Stimulated activated naive CD8-positive, alpha-beta T cell treated with anti-CD3 and anti-CD28 coated beads, Interleukin-15, amount 100 ng/mL, for 72 hours (primary cell): Measurements from ENCODE around the gene IL12B.

Experiments
- ATAC-seq: fragments of 150-1000 bp; cut with Tn5 transposase; 2 replicates; pipeline ENCODE4 v1.10.0; 2021; ENCODE audit warnings: mild to moderate bottlenecking, moderate library complexity
- DNase-seq, 2 donors: peaks; one replicate each; pipeline ENCODE4 v3.0.0; 2021 to 2022
- H3K27ac Mint-ChIP-seq, 2 donors: one replicate each; pipeline ENCODE4 v1.8.0; 2022; ENCODE audit warnings: mild to moderate bottlenecking in 2 of 2, mixed read lengths in 2 of 2, moderate library complexity in 2 of 2
- H3K27me3 Mint-ChIP-seq: one replicate; pipeline ENCODE4 v1.8.0; 2022; ENCODE audit warnings: mixed read lengths
- H3K4me1 Mint-ChIP-seq: one replicate; pipeline ENCODE4 v1.8.0; 2022; ENCODE audit warnings: mild to moderate bottlenecking, mixed read lengths
- H3K4me3 Mint-ChIP-seq, 2 donors: one replicate each; pipeline ENCODE4 v1.8.0; 2022; ENCODE audit warnings: mild to moderate bottlenecking in 2 of 2, mixed read lengths in 2 of 2, moderate library complexity in 1 of 2
- H3K9me3 Mint-ChIP-seq, 2 donors: one replicate each; pipeline ENCODE4 v1.8.0; 2022; ENCODE audit warnings: mixed read lengths in 2 of 2

Gene IL12B

GRCh38 chr5:159340511-159340910 is 10.2 kb upstream of the IL12B start:
- H3K27me3 Mint-ChIP-seq: peaks cover 1% of the 10 kb centered on the region
- ATAC-seq (no peak), DNase-seq (no peak)
- peaks cover 0 to 36% of the 10 kb centered on the region in 2 donors for H3K9me3 Mint-ChIP-seq
- H3K27ac Mint-ChIP-seq: peak overlapping the region in 1 of 2 donors; percentile 72
- H3K4me1 Mint-ChIP-seq: peaks cover 57% of the 10 kb centered on the region
- H3K4me3 Mint-ChIP-seq: no peak overlapping the region

DNA sequence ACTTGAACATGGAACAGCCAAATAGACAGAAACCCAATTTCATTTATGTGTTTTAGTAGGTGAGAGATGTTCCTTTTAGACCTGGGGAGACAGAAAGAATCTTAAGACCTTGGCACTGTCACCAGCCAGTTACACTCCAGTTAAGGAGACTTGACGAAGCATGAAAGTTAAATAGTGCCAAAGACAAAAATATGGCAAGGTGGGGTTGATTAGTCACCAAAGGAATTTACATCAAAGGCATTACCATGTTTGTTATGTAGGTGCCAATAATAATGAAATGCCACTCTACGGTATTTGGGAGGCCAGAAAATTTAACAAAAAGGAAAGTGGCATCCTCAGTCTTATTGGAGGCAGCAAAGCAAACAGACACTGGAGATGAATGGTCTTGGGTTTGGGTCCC is 9.2 kb upstream of the IL12B start:
- Mint-ChIP-seq H3K27ac (no peak overlapping the region), H3K4me3 (no peak overlapping the region), H3K4me1 (peaks cover 57% of the 10 kb centered on the region), H3K27me3 (no peaks in the 10 kb centered on the region), H3K9me3 (peaks cover 0 to 28% of the 10 kb centered on the region in 2 donors)
- no peak for ATAC-seq
- no peak for DNase-seq

- peaks cover 0 to 16% of the 10 kb centered on the region in 2 donors for H3K9me3 Mint-ChIP-seq
- H3K4me3 Mint-ChIP-seq: no peak overlapping the region
- DNase-seq (no peak), ATAC-seq (no peak)
- peaks cover 50% of the 10 kb centered on the region for H3K4me1 Mint-ChIP-seq
- no peak overlapping the region for H3K27ac Mint-ChIP-seq
- no peaks in the 10 kb centered on the region for H3K27me3 Mint-ChIP-seq
Observed at GRCh38 chr5:159338118-159338517, 7.8 kb upstream of the IL12B start.

DNA sequence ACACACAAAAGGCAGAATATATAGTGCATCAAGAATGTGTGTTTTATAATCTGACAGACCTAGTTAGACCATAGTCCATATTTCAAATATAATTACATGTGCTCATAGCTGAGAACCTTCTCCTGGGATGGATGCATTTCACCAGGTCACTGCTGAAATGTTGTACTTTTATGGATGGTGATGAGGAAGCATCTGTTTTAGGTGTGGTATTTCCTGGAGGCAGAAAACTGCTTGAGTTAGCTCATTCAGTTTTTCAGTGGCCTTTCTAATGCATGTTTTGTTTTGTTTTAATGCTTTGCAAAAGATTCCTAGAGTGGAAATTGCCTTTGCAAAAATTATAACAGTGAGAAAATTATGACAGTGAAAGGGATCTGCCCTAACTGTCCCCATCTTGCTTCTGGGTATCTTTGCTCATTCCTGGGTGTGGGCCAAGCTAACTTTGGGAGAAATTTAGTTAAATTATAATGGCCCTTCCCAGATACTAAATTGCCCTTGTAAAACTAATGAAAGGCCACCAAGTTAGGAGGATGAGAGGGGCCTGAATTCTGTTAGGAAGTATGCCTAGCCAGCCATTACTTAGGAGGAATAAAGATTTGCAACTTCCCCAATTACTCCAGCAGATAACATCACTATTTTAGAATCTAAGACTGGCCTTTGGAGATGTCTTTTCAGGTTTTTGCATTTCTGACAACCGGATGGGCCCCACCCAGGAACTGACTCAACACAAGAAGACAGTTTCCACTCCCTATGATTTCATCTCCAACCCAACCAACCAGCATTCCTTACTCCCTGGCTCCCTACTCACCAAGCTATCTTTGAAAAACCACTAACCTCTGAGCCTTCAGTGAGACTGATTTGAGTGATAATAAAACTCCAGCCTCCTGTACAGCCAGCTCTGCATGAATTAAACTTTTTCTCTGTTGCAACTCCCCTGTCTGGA is 7.0 kb upstream of the IL12B start:
- Mint-ChIP-seq H3K27me3 (no peaks in the 10 kb centered on the region), H3K27ac (peak overlapping the region in 1 of 2 donors; percentile 16), H3K9me3 (peaks cover 0 to 12% of the 10 kb centered on the region in 2 donors), H3K4me1 (peaks cover 45% of the 10 kb centered on the region), H3K4me3 (no peak overlapping the region)
- no peak for DNase-seq
- ATAC-seq: peak; percentile 74

DNA sequence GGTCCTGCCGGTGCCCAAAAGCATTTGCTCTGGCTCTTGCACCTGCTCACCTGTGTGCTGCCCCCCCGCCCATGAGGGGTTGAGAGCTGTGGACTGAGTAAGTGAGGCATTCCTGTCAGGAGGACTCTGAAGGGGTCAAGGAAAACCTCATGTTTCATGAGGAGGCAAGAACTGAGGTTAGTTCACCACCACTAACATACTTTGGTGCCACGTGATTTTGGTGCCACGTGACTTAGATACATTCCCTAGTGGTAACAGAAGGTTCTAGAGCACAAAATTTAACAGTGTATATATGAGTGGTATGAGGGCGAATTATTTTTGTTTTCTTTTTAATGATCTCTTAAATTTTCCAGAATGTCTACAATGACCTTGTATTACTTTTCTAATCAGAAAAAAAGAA is 6.3 kb upstream of the IL12B start:
- Mint-ChIP-seq H3K9me3 (peaks cover 0 to 7% of the 10 kb centered on the region in 2 donors), H3K4me1 (peaks cover 45% of the 10 kb centered on the region), H3K27ac (peak overlapping the region in 1 of 2 donors; percentile 16), H3K27me3 (no peaks in the 10 kb centered on the region), H3K4me3 (no peak overlapping the region)
- ATAC-seq: no peak
- no peak for DNase-seq

GRCh38 chr5:159333545-159333925 is 3.2 kb upstream of the IL12B start:
- Mint-ChIP-seq H3K4me1 (peaks cover 45% of the 10 kb centered on the region), H3K4me3 (no peak overlapping the region), H3K27me3 (peaks cover 9% of the 10 kb centered on the region), H3K27ac (no peak overlapping the region), H3K9me3 (no peaks in the 10 kb centered on the region)
- ATAC-seq: no peak
- DNase-seq: no peak

DNA sequence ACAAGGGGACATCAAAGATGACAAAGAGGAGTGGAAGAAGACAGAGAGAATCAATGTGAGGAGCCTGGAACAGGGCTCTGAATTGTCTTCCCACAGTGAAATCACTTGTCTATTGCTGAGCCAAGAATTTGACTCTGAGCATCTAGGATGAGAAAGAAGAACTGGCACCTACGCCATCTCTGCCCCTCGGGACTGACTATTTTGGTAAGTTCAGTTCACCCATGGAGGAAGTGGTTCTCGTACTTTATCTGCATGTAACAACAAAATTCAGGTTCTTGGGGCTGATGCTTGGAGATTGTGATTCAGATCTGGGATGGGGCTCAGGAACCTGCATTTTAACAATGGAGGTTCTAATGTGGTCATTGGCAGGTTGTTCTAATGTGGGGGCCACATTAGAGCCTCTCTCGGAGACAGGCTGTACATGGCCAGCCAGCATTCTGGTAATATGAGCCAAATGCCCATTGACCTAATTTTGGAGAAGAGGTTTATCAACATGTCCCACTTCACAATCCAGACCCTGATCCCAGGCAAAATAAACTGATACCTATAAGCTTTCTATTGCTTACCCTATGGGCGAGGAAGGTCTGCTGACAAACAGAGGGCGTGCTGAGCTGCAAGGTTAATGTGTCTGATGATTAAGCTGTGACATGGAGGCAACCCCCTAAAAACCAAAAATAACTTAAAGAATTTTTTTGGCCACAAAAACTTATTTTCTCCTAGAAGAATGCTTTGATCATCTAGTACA is 2.7 kb upstream of the IL12B start:
- no peak for DNase-seq

DNA sequence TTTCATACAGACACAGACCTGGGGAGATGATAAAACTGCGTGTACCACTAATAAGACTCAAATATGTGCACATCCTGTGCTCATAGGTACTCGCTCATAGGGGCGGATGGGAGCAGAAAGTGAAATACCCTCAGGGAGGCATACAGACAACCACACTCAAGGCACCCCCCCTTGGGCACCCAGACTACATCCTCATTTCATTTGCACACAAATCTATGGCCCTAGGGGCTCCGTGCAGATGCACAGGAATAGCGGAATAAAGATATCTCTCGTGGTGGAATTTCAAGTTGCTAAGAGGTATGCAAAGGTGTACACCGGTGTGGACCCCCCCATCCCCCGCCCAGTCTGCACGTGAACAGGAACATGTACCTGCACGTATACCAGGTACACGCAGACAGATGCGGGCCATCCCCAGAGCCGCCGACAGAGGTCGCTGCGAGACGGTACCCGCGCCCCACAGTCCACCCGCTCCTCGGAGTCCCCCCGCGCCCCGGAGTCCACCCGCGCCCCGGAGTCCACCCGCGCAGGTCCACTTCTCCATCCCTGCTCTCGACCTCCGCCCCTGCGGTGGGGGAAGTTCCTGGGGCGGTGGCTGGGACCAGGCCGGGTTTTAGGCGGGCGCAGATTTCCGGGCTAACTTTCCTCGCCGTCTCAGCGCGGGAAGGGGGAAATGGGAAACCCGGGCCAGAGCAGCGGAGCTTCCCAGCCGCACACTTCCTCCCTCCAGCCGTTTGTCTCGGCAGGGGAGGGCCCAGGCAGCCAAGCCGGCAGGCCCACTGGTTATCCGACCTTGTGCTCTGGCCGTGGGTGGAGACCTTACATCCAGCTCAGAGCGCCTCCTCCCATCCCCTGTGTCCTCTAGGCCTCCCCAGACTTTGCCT is 1.0 kb upstream of the IL12B start:
- peak; percentile 68 to 70 for DNase-seq
- Mint-ChIP-seq H3K4me3 (peak overlapping the region; percentile 61 to 85), H3K27me3 (peaks cover 9% of the 10 kb centered on the region), H3K4me1 (peaks cover 23% of the 10 kb centered on the region), H3K27ac (peak overlapping the region in 1 of 2 donors; percentile 34), H3K9me3 (no peaks in the 10 kb centered on the region)
- peak; percentile 88 for ATAC-seq

More for the DNA sequence above, 2.7 kb upstream of the IL12B start:
- ATAC-seq: no peak
- Mint-ChIP-seq H3K27ac (no peak overlapping the region), H3K9me3 (no peaks in the 10 kb centered on the region), H3K4me1 (peaks cover 40% of the 10 kb centered on the region), H3K4me3 (no peak overlapping the region), H3K27me3 (peaks cover 9% of the 10 kb centered on the region)

- Mint-ChIP-seq H3K9me3 (no peaks in the 10 kb centered on the region), H3K4me3 (no peak overlapping the region), H3K27ac (no peak overlapping the region), H3K27me3 (peaks cover 7% of the 10 kb centered on the region), H3K4me1 (no peaks in the 10 kb centered on the region)
- ATAC-seq (no peak), DNase-seq (no peak)
Observed at GRCh38 chr5:159324986-159325385, 5.3 kb downstream of the IL12B start.

DNA sequence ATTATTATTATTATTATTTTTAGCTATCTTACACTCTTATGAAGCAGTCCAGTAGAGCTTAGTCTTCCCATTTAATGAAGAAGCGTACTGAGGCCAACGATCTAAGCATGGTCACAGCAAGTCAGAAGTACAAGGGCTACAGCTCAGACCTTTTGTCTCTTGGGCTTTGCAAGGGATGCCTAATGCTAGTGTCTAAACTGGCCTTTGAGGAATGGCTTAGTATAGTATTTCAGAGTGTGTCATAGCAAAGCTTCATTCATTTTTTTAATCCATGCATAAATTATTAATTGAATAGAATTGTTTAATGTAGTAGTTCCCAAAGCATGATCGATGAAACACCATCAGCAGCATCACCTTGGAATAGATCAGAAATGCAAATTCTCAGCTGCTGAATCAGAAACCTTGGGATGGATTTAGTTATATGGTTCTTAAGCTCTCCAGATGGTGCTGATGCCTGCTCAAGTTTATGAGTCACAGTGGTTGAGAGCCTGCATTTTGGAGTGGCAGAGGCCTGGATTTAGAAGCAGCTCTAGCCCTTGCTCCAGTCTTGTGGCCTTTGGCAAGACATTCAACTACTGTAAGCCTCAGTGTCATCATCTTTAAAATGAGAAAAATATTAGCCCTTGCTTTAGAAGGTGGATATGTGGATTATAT is 6.1 kb downstream of the IL12B start:
- Mint-ChIP-seq H3K4me3 (no peak overlapping the region), H3K9me3 (no peaks in the 10 kb centered on the region), H3K4me1 (no peaks in the 10 kb centered on the region), H3K27me3 (peaks cover 7% of the 10 kb centered on the region), H3K27ac (no peak overlapping the region)
- no peak for DNase-seq
- no peak for ATAC-seq

DNA sequence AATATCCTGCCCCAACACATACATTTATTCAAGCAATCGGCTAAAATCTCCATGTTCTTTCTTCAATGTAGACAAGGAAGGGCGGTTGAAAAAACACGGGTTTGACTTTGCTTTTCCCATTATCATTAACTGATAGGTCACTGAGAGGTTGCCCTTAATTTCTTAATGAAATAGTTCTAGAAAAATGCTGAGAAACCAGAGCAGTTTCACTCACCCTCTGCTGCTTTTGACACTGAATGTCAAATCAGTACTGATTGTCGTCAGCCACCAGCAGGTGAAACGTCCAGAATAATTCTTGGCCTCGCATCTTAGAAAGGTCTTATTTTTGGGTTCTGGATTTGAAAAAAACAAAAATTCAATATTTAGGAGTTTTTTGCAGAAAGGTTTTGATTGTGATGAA is 8.1 kb downstream of the IL12B start:
- DNase-seq (no peak), ATAC-seq (no peak)
- Mint-ChIP-seq H3K27ac (no peak overlapping the region), H3K4me1 (no peaks in the 10 kb centered on the region), H3K27me3 (peaks cover 7% of the 10 kb centered on the region), H3K4me3 (no peak overlapping the region), H3K9me3 (no peaks in the 10 kb centered on the region)

- Mint-ChIP-seq H3K27ac (no peak overlapping the region), H3K4me1 (no peaks in the 10 kb centered on the region), H3K4me3 (no peak overlapping the region), H3K9me3 (no peaks in the 10 kb centered on the region), H3K27me3 (peaks cover 3% of the 10 kb centered on the region)
- DNase-seq (no peak), ATAC-seq (no peak)
Observed at GRCh38 chr5:159319832-159320231, 10.5 kb downstream of the IL12B start.

DNA sequence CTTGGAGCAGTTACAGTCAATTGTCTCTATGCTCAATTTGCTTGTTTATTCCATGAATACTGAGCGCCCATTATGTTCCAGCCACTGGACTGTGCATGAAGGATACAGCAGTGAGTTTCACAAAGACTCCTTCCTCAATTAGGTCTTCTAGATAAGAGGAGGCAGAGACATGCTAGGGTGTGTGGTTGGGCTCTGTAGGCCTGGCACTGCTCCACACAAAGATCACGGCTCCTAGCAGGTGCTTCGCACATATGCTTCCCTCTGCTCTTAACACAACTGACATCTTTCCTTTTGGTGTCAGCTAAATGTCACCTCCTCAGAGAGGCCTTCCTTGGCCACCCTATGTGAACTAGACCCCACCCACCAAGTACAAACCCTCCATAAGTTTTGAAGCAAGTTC is 10.9 kb downstream of the IL12B start:
- ATAC-seq (no peak), DNase-seq (no peak)
- H3K27me3 Mint-ChIP-seq: peaks cover 1% of the 10 kb centered on the region
- H3K4me3 Mint-ChIP-seq: no peak overlapping the region
- no peaks in the 10 kb centered on the region for H3K4me1 Mint-ChIP-seq
- no peak overlapping the region for H3K27ac Mint-ChIP-seq
- no peaks in the 10 kb centered on the region for H3K9me3 Mint-ChIP-seq

- Mint-ChIP-seq H3K9me3 (no peaks in the 10 kb centered on the region), H3K27me3 (peaks cover 8% of the 10 kb centered on the region), H3K4me1 (no peaks in the 10 kb centered on the region), H3K27ac (no peak overlapping the region), H3K4me3 (no peak overlapping the region)
- ATAC-seq (no peak), DNase-seq (no peak)
Observed at GRCh38 chr5:159318448-159318847, 11.8 kb downstream of the IL12B start.

DNA sequence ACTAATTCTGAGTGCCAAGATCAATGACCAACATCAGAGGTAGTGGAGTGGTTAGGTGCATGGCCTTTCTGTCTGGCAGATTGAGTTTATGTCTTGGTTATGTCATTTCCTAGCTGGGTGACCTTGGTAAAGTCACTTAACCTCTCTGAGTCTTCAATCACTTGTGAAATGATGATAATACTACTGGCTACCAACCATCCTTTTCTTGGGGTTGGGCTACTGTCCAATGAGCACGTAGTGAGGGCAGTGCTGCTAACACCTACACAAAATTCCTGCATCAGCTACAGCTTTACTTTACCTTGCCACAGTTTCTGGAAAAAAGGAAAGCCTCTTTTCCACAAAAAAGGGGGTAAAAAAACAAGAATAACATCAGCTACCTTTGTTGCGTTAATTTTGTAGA is 12.4 kb downstream of the IL12B start:
- Mint-ChIP-seq H3K9me3 (no peaks in the 10 kb centered on the region), H3K27ac (no peak overlapping the region), H3K27me3 (peaks cover 11% of the 10 kb centered on the region), H3K4me1 (no peaks in the 10 kb centered on the region), H3K4me3 (no peak overlapping the region)
- ATAC-seq (no peak), DNase-seq (no peak)
